Measurements from ENCODE around the gene SPTAN1. TPM values are rescaled to one million over a fixed set of nuclear protein-coding genes. Genes with fewer than 3 reads are reported as not detected.

The SPTAN1 gene
- total RNA-seq, 2 experiments from 2014 or later: 275 to 315 TPM

GRCh38 chr9:128619779-128620178 is 67.4 kb downstream of the SPTAN1 start:
- Mint-ChIP-seq H3K4me1 (no peaks in the 10 kb centered on the region), H3K36me3 (peaks cover 52% of the 10 kb centered on the region), H3K27ac (no peak overlapping the region), H3K27me3 (no peaks in the 10 kb centered on the region), H3K9me3 (ENCODE audit: low read depth) (no peaks in the 10 kb centered on the region), H3K4me3 (no peak overlapping the region)
- DNase-seq (no peak), ATAC-seq (no peak)
- CTCF ChIA-PET: interaction anchor here (1.4 kb wide), 1 partner anchor 14 kb away, joined by 4 read pairs; no protein-coding TSS in a partner anchor

DNA sequence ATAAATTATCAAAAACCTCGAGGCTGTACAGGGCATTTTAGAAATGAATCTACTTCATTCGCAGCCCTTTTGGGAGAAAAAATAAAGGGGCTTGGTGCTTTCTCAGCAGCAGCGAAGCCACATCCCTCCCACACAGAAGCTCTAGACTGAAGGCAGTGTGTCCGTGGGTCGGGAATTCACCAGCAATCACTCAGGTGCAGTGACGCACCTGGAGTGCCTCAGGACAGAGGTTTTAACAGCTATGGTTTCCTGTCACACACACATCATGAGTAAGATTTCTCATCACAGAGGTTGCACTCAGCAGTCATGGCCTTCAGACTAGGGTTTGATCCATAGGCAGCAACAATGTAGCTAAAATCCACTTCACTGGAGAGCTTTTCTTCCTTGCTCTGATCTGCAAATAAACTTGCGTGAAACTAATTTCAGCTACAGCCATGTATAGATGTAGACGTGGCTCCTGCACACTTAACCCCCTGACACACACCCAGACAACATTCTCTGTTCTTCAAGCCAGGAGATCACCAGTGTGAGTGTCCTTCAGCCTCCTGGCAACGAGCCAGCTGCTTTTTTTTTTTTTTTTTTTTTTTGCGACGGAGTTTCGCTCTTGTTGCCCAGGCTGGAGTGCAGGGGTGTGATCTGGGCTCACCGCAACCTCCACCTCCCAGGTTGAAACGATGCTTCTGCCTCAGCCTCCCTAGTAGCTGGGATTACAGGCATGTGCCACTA is 69.5 kb downstream of the SPTAN1 start:
- no peak for ATAC-seq
- DNase-seq: no peak
- no peaks in the 10 kb centered on the region for H3K4me1 Mint-ChIP-seq
- H3K27ac Mint-ChIP-seq: no peak overlapping the region
- H3K27me3 Mint-ChIP-seq: no peaks in the 10 kb centered on the region
- CTCF ChIA-PET: no interaction called here
- H3K36me3 Mint-ChIP-seq: peaks cover 57% of the 10 kb centered on the region
- H3K9me3 Mint-ChIP-seq (ENCODE audit: low read depth): no peaks in the 10 kb centered on the region
- H3K4me3 Mint-ChIP-seq: no peak overlapping the region

DNA sequence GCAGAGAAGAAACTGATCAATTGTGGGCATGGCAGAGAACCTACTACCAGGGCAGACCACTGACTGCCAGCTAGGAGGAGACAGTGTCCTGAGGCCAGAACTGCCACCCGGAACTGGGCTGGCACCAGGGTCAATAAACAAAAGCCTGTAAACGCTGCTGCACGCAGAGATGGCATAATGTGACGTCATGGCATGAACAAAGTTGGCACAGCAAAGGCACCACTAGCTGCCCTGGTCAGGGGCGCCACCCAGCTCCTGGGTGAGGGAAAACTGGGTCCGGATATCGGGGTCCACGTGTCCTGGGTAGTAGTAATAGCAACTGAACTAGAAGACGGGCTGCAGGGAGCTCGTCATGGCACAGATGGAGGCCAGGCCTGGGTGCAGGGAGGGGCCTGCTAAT is 72.2 kb downstream of the SPTAN1 start:
- H3K4me1 Mint-ChIP-seq: no peaks in the 10 kb centered on the region
- H3K4me3 Mint-ChIP-seq: no peak overlapping the region
- CTCF ChIA-PET: no interaction called here
- H3K27me3 Mint-ChIP-seq: no peaks in the 10 kb centered on the region
- ATAC-seq (no peak), DNase-seq (no peak)
- no peak overlapping the region for H3K27ac Mint-ChIP-seq
- H3K36me3 Mint-ChIP-seq: peaks cover 49% of the 10 kb centered on the region
- no peaks in the 10 kb centered on the region for H3K9me3 Mint-ChIP-seq (ENCODE audit: low read depth)

GRCh38 chr9:128625391-128626146 is 73.2 kb downstream of the SPTAN1 start:
- Mint-ChIP-seq H3K9me3 (ENCODE audit: low read depth) (no peaks in the 10 kb centered on the region), H3K27ac (no peak overlapping the region), H3K4me1 (no peaks in the 10 kb centered on the region), H3K27me3 (no peaks in the 10 kb centered on the region), H3K36me3 (peaks cover 39% of the 10 kb centered on the region), H3K4me3 (no peak overlapping the region)
- no peak for ATAC-seq
- CTCF ChIA-PET: interaction anchor here (0.7 kb wide), 1 partner anchor 205 kb away, joined by 3 read pairs; the partner anchor contains the start of gene CERCAM
- no peak for DNase-seq

GRCh38 chr9:128626181-128626580 is 73.8 kb downstream of the SPTAN1 start:
- Mint-ChIP-seq H3K27me3 (no peaks in the 10 kb centered on the region), H3K4me1 (no peaks in the 10 kb centered on the region), H3K27ac (no peak overlapping the region), H3K36me3 (peaks cover 34% of the 10 kb centered on the region), H3K4me3 (no peak overlapping the region), H3K9me3 (ENCODE audit: low read depth) (no peaks in the 10 kb centered on the region)
- CTCF ChIA-PET: interaction anchor here (0.7 kb wide), 1 partner anchor 206 kb away, joined by 3 read pairs; the partner anchor contains the start of gene CERCAM
- ATAC-seq: no peak
- no peak for DNase-seq

- CTCF ChIA-PET: no interaction called here
- Mint-ChIP-seq H3K4me1 (no peaks in the 10 kb centered on the region), H3K9me3 (ENCODE audit: low read depth) (no peaks in the 10 kb centered on the region), H3K36me3 (peaks cover 31% of the 10 kb centered on the region), H3K4me3 (no peak overlapping the region), H3K27me3 (no peaks in the 10 kb centered on the region), H3K27ac (no peak overlapping the region)
- no peak for DNase-seq
- no peak for ATAC-seq
Observed at GRCh38 chr9:128627127-128627715, 74.8 kb downstream of the SPTAN1 start.

- no peak for DNase-seq
- CTCF ChIA-PET: no interaction called here
- no peak for ATAC-seq
- Mint-ChIP-seq H3K36me3 (peaks cover 35% of the 10 kb centered on the region), H3K9me3 (ENCODE audit: low read depth) (no peaks in the 10 kb centered on the region), H3K27me3 (no peaks in the 10 kb centered on the region), H3K4me1 (no peaks in the 10 kb centered on the region), H3K27ac (no peak overlapping the region), H3K4me3 (no peak overlapping the region)
Observed at GRCh38 chr9:128627906-128628305, 75.5 kb downstream of the SPTAN1 start.

- H3K27me3 Mint-ChIP-seq: no peaks in the 10 kb centered on the region
- H3K4me1 Mint-ChIP-seq: no peaks in the 10 kb centered on the region
- CTCF ChIA-PET: no interaction called here
- peaks cover 40% of the 10 kb centered on the region for H3K36me3 Mint-ChIP-seq
- H3K9me3 Mint-ChIP-seq (ENCODE audit: low read depth): no peaks in the 10 kb centered on the region
- no peak for ATAC-seq
- DNase-seq: no peak
- H3K4me3 Mint-ChIP-seq: no peak overlapping the region
- H3K27ac Mint-ChIP-seq: no peak overlapping the region
Observed at GRCh38 chr9:128628471-128629048, 76.2 kb downstream of the SPTAN1 start.

GRCh38 chr9:128629136-128629535 is 76.7 kb downstream of the SPTAN1 start:
- peaks cover 43% of the 10 kb centered on the region for H3K36me3 Mint-ChIP-seq
- CTCF ChIA-PET: no interaction called here
- no peaks in the 10 kb centered on the region for H3K4me1 Mint-ChIP-seq
- H3K4me3 Mint-ChIP-seq: no peak overlapping the region
- H3K27ac Mint-ChIP-seq: no peak overlapping the region
- no peak for DNase-seq
- H3K27me3 Mint-ChIP-seq: no peaks in the 10 kb centered on the region
- no peaks in the 10 kb centered on the region for H3K9me3 Mint-ChIP-seq (ENCODE audit: low read depth)
- ATAC-seq: no peak

- Mint-ChIP-seq H3K4me3 (no peak overlapping the region), H3K27me3 (no peaks in the 10 kb centered on the region), H3K36me3 (peaks cover 36% of the 10 kb centered on the region), H3K9me3 (ENCODE audit: low read depth) (no peaks in the 10 kb centered on the region), H3K27ac (no peak overlapping the region), H3K4me1 (no peaks in the 10 kb centered on the region)
- CTCF ChIA-PET: no interaction called here
- ATAC-seq (no peak), DNase-seq (no peak)
Observed at GRCh38 chr9:128629852-128630545, 77.6 kb downstream of the SPTAN1 start.

DNA sequence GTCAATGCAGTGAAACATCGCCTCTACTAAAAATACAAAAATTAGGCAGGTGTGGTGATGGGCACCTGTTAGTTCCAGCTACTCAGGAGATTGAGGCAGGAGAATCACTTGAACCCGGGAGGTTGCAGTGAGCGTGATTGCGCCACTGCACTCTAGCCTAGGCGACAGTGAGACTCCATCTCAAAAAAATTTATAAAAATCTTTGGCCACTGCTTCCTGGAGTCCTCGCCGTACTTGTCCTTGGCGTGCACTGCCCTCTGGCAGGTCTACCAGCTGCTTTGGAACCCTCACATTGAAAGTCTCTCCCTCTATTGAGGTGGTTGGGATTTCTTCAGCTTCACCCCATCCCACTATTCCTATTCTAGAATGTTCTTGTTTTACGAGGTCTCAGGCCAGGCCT is 79.2 kb downstream of the SPTAN1 start:
- CTCF ChIA-PET: no interaction called here
- H3K27me3 Mint-ChIP-seq: no peaks in the 10 kb centered on the region
- peaks cover 24% of the 10 kb centered on the region for H3K36me3 Mint-ChIP-seq
- H3K9me3 Mint-ChIP-seq (ENCODE audit: low read depth): no peaks in the 10 kb centered on the region
- no peak for DNase-seq
- H3K4me3 Mint-ChIP-seq: no peak overlapping the region
- no peak for ATAC-seq
- H3K27ac Mint-ChIP-seq: no peak overlapping the region
- no peaks in the 10 kb centered on the region for H3K4me1 Mint-ChIP-seq

- CTCF ChIA-PET: no interaction called here
- H3K36me3 Mint-ChIP-seq: peaks cover 23% of the 10 kb centered on the region
Observed at GRCh38 chr9:128632066-128632465, 79.7 kb downstream of the SPTAN1 start.

GRCh38 chr9:128632486-128632885 is 80.1 kb downstream of the SPTAN1 start:
- CTCF ChIA-PET: interaction anchor here (1.2 kb wide), 1 partner anchor 213 kb away, joined by 4 read pairs; no protein-coding TSS in a partner anchor
- H3K4me1 Mint-ChIP-seq: no peaks in the 10 kb centered on the region

More at GRCh38 chr9:128632066-128632465, 79.7 kb downstream of the SPTAN1 start:
- H3K4me1 Mint-ChIP-seq: no peaks in the 10 kb centered on the region
- H3K27ac Mint-ChIP-seq: no peak overlapping the region
- DNase-seq (no peak), ATAC-seq (no peak)
- no peaks in the 10 kb centered on the region for H3K9me3 Mint-ChIP-seq (ENCODE audit: low read depth)
- no peak overlapping the region for H3K4me3 Mint-ChIP-seq
- H3K27me3 Mint-ChIP-seq: no peaks in the 10 kb centered on the region

More at GRCh38 chr9:128632486-128632885, 80.1 kb downstream of the SPTAN1 start:
- no peak overlapping the region for H3K27ac Mint-ChIP-seq
- DNase-seq: no peak
- H3K4me3 Mint-ChIP-seq: no peak overlapping the region
- no peaks in the 10 kb centered on the region for H3K27me3 Mint-ChIP-seq
- no peaks in the 10 kb centered on the region for H3K9me3 Mint-ChIP-seq (ENCODE audit: low read depth)
- peaks cover 23% of the 10 kb centered on the region for H3K36me3 Mint-ChIP-seq
- ATAC-seq: no peak

All from activated CD8-positive, alpha-beta memory T cell treated with anti-CD3 and anti-CD28 coated beads, Interleukin-2, amount 10 ng/mL, durations not matched to agents 7 days and 5 days (primary cell).